ENCODE results near the gene DLK2. TPM values are rescaled to one million over a fixed set of nuclear protein-coding genes. Genes with fewer than 3 reads are reported as not detected.

Gene DLK2
- total RNA-seq, 1 experiment from 2014 or later: 0.59 TPM

DNA sequence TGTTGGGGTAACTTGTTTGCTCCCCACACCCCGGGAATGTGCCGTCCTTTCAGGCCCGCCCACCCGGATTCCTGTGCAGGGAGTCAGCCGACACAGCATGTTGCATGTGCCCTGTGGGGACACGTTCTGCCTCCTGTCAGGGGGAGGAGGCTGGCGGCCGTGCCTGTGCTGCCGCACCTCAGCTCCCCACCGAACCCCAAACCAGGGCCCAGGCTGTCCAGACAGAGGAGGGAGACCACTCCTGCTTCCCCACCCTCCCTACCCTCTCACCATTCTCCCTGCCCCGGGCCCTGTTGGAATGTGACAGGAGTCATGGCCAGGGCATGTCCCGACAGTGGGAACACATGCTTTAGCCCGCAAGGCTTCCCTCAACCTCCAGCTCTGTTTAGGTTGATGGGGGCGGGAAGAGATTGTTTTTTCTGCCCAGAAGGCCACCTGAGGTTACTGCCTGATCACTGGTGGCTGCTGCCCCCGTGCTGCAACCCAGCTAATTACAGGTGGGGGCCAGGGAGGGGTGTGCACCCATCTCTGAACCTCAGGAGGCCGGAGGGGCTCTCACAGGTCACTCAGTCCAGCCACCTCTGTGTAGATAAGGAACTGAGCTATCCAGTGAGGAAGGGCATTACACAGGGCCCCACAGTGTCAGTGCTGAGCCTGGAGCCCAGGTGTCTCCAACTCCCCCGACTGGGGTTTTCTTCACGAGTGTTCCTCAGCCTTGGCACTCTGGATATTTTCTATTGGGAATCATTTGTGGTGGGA is 41.2 kb upstream of the DLK2 start:
- Mint-ChIP-seq H3K36me3 (ENCODE audit: insufficient read depth, unreplicated experiment) (peaks cover 42% of the 10 kb centered on the region), H3K27ac (ENCODE audit: unreplicated experiment) (no peak overlapping the region), H3K27me3 (ENCODE audit: unreplicated experiment) (no peaks in the 10 kb centered on the region), H3K9me3 (ENCODE audit: low read depth, unreplicated experiment) (no peaks in the 10 kb centered on the region), H3K4me3 (ENCODE audit: low read depth, unreplicated experiment) (no peak overlapping the region), H3K4me1 (ENCODE audit: low read depth, unreplicated experiment) (peaks cover 42% of the 10 kb centered on the region)
- TF ChIP-seq, protein P1, sequence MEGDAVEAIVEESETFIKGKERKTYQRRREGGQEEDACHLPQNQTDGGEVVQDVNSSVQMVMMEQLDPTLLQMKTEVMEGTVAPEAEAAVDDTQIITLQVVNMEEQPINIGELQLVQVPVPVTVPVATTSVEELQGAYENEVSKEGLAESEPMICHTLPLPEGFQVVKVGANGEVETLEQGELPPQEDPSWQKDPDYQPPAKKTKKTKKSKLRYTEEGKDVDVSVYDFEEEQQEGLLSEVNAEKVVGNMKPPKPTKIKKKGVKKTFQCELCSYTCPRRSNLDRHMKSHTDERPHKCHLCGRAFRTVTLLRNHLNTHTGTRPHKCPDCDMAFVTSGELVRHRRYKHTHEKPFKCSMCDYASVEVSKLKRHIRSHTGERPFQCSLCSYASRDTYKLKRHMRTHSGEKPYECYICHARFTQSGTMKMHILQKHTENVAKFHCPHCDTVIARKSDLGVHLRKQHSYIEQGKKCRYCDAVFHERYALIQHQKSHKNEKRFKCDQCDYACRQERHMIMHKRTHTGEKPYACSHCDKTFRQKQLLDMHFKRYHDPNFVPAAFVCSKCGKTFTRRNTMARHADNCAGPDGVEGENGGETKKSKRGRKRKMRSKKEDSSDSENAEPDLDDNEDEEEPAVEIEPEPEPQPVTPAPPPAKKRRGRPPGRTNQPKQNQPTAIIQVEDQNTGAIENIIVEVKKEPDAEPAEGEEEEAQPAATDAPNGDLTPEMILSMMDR (IDR thresholded peaks at IDR 0.05; ENCODE audit: unreplicated experiment): peak; percentile 89
- BruUV-seq (replicated peaks): no TSS peak
- peak; percentile 75 for DNase-seq
- CTCF ChIA-PET: interaction anchor here (0.6 to 1.7 kb wide), 15 partner anchors 9 to 314 kb away, joined by 3 to 12 read pairs (median 4); partner anchors contain the start of genes CUL9, DLK2, DNPH1 and LRRC73
- intact Hi-C loops (cut with micrococcal nuclease; ENCODE audit: unreplicated experiment): loop anchor here (1.0 to 2.0 kb wide), 2 partner anchors 60 to 110 kb away; no protein-coding TSS in a partner anchor

DNA sequence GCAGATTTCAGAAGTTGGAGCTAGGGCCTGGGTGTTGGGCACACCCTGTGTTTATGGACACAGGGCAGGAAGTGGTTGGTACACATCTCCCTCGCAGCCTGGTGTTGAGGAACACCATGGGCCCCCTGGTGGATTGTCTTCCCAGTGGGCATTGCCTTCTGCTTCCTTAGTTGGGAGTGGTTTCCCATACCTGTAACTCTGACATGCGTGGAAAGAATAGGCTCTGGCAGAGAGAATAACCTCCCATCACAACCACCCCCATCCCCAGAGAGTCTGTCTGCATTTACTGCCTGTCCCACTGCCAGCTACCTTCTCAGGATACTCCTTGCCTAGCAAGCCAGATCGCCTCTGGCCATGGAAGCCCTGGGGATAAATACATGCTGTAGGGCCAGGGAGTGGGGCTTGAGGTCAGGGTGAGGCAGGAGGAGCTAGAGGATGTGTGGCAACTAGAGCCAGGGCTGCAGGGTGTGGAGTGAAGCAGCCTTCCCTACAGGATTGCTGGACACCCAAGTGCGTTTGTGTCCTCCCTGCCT is 40.1 kb upstream of the DLK2 start:
- peaks cover 33% of the 10 kb centered on the region for H3K36me3 Mint-ChIP-seq (ENCODE audit: insufficient read depth, unreplicated experiment)
- H3K27ac Mint-ChIP-seq (ENCODE audit: unreplicated experiment): no peak overlapping the region
- TF ChIP-seq, protein P1 (IDR thresholded peaks at IDR 0.05; ENCODE audit: unreplicated experiment): peak; percentile 37
- DNase-seq: peak; percentile 51
- no TSS peak for BruUV-seq (replicated peaks)
- no peak overlapping the region for H3K4me3 Mint-ChIP-seq (ENCODE audit: low read depth, unreplicated experiment)
- H3K27me3 Mint-ChIP-seq (ENCODE audit: unreplicated experiment): no peaks in the 10 kb centered on the region
- CTCF ChIA-PET: interaction anchor here (1.0 to 2.2 kb wide), 9 partner anchors 8 to 266 kb away, joined by 3 to 12 read pairs (median 3); partner anchors contain the start of genes DLK2, DNPH1 and TJAP1
- H3K4me1 Mint-ChIP-seq (ENCODE audit: low read depth, unreplicated experiment): peaks cover 42% of the 10 kb centered on the region
- intact Hi-C loops (cut with micrococcal nuclease; ENCODE audit: unreplicated experiment): no loop called here
- no peaks in the 10 kb centered on the region for H3K9me3 Mint-ChIP-seq (ENCODE audit: low read depth, unreplicated experiment)

DNA sequence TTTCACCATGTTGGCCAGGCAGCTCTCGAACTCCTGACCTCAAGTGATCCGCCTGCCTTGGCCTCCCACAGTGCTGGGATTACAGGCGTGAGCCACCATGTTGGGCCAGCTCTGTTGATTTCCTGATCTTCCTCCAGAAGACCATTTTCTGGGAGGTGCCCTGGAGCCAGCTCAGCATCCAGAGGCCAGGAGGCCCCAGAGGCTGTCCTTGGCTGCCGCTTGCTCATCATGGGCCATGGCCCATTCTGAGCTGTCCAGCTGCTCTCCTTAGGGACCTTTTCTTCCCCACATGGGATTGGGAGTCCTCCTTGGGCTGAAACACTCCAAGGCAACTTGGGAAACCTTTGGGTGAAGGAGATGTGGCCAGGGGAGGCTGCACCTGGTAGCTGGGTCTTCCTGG is 39.4 kb upstream of the DLK2 start:
- peaks cover 42% of the 10 kb centered on the region for H3K4me1 Mint-ChIP-seq (ENCODE audit: low read depth, unreplicated experiment)
- no TSS peak for BruUV-seq (replicated peaks)
- no peak for DNase-seq
- peaks cover 28% of the 10 kb centered on the region for H3K36me3 Mint-ChIP-seq (ENCODE audit: insufficient read depth, unreplicated experiment)
- H3K9me3 Mint-ChIP-seq (ENCODE audit: low read depth, unreplicated experiment): no peaks in the 10 kb centered on the region
- H3K4me3 Mint-ChIP-seq (ENCODE audit: low read depth, unreplicated experiment): no peak overlapping the region
- intact Hi-C loops (cut with micrococcal nuclease; ENCODE audit: unreplicated experiment): no loop called here
- TF ChIP-seq, protein P1 (IDR thresholded peaks at IDR 0.05; ENCODE audit: unreplicated experiment): no peak
- H3K27ac Mint-ChIP-seq (ENCODE audit: unreplicated experiment): no peak overlapping the region
- CTCF ChIA-PET: interaction anchor here (1.0 to 2.2 kb wide), 4 partner anchors 10 to 24 kb away, joined by 3 to 7 read pairs (median 3); partner anchors contain the start of gene TJAP1
- no peaks in the 10 kb centered on the region for H3K27me3 Mint-ChIP-seq (ENCODE audit: unreplicated experiment)

DNA sequence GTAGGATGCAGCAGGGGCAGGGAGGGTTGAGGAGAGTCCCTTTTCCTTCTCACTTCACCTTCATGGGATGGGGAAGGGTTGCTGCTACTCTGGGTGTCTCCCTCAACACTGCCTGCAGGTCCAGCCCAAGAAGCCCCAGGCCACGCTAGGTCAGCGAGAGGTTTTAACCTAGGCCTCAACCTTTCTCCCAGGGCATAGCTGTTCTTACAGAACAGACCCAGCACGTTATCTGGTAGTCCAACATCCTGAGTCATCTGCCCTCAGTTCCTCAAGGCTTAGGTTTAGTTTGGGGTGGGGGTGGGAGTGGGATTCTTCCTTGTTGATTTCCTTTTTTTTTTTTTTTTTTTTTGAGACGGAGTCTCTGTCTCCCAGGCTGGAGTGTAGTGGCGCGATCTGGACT is 39.0 kb upstream of the DLK2 start:
- CTCF ChIA-PET: interaction anchor here (0.6 to 2.2 kb wide), 4 partner anchors 10 to 332 kb away, joined by 3 to 7 read pairs (median 4); partner anchors contain the start of gene TJAP1
- H3K4me3 Mint-ChIP-seq (ENCODE audit: low read depth, unreplicated experiment): no peak overlapping the region
- no peaks in the 10 kb centered on the region for H3K27me3 Mint-ChIP-seq (ENCODE audit: unreplicated experiment)
- H3K27ac Mint-ChIP-seq (ENCODE audit: unreplicated experiment): no peak overlapping the region
- peaks cover 23% of the 10 kb centered on the region for H3K36me3 Mint-ChIP-seq (ENCODE audit: insufficient read depth, unreplicated experiment)
- H3K4me1 Mint-ChIP-seq (ENCODE audit: low read depth, unreplicated experiment): peaks cover 42% of the 10 kb centered on the region
- TF ChIP-seq, protein P1 (IDR thresholded peaks at IDR 0.05; ENCODE audit: unreplicated experiment): no peak
- intact Hi-C loops (cut with micrococcal nuclease; ENCODE audit: unreplicated experiment): no loop called here
- H3K9me3 Mint-ChIP-seq (ENCODE audit: low read depth, unreplicated experiment): no peaks in the 10 kb centered on the region
- BruUV-seq (replicated peaks): no TSS peak
- no peak for DNase-seq
